AG20443 (cell line): ENCODE data around the gene MLLT1.
A peak's percentile ranks its signal among the peaks of the same experiment; 100 is the strongest.

Source experiments
- DNase-seq: peaks from one replicate; pipeline ENCODE4 v3.0.0; 2012; ENCODE audit warnings: low spot score, mixed read lengths

MLLT1 gene

GRCh38 chr19:6210721-6211600, 68.8 kb downstream of the MLLT1 start:
- DNase-seq, result no peak

DNA sequence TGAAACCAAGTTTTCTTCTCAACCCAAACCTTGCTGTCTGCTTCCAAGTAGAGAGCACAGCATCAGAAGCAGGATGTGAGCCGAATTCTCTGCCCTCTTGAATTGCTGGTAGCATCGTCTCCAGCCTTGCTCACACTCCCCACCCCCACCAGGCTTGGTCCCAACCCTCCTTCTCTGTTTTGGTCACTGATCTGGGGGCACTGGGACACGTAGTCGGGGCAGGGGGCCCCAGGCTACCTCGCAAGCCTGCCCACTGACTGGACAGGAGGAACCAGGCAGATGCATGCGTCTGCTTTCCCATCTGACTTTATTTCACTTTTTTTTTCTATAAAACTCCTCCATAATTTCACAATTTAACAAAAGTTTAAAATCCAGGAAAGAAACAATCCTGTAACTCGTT, 69.7 kb downstream of the MLLT1 start:
- no peak for DNase-seq

DNA sequence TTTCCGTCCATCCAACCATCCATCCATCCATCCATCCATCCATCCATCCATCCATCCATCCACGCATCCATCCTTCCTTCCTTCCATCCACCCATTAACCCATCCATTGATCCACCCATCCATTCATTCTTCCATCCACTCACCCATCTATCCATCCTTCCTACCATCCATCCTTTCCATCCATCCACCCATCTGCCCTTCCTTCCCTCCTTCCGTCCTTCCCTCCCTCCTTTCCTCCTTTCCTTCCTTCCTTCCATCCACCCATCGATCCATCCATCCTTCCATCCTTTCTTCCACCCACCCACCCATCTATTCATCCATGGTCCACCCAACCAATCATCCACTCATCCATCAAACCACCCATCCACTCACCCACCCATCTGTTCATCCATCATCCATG, 70.1 kb downstream of the MLLT1 start:
- no peak for DNase-seq

- DNase-seq, result no peak
Measured at GRCh38 chr19:6209233-6209632, 70.5 kb downstream of the MLLT1 start.

- no peak for DNase-seq
Measured at GRCh38 chr19:6204866-6205723, 74.7 kb downstream of the MLLT1 start.

DNA sequence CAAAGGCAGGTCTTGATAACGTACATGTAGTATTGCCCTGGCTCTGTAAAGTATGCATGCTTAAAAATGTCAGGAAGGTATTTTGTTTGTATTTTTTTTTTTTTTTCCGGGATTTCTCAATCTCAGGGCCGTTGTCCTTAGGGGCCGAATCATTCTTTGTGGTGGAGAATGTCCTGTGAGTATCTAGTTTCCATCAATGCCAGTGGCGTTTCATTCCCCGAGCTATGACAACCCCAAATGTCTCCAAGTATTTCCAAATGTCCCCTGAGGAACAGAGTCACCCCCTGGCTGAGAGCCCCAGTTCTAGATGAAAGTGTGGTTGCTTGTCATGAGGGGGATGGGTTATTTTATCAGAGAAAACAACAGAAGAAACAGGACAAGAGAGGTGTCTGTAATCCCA, 75.6 kb downstream of the MLLT1 start:
- DNase-seq, result peak; percentile 55

DNA sequence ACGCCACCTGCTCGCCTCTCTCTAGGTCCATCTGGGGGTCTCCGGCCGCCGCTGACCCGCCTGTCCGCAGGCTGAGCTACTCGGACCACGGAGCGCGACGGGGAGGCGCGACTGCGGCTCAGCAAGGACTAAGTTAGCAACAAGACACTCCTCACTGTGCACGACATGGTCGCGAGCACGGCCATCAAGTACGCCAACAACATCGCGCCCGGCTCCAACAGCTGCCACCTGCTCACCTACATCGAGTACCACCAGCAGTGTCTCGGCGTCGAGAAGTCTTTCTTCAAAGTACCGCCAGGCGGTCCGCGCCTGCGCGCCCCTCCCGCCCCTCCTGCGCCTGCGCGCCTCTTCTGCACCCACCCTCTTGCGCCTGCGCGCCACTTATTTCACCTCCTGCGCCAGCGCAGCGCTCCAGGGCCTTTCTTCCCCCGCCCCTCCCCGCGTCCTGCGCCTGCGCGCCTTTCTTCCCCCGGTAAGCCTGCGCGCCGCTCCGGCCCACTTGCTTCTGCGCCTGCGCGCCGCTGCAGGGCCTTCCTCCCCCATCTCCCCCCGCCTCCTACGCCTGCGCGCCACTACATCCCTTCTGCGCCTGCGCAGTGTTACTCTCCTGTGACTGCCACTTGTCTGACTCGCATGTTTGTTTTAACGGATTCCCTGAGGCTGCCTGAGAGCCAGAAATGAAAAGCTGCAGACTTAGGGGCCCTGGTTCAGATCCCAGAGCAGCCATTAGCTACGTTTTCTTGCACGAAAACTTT, 80.4 kb downstream of the MLLT1 start:
- DNase-seq, result peak; percentile 100

DNA sequence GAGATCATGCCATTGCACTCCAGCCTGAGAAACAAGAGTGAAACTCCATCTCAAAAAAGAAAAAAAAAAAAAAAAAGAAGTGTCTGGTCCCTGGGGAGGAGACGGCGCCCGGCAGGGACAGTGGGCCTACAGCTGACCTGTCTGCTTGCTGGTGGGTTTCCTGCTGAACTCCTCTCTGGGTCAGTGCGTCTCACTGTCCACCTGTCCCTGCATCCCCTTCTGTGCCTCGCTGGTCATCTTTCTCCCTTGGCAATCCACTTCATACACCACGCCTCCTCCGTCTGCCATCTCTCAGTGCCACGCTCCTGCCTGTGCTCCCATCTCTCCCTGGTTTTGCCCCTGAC, 80.9 kb downstream of the MLLT1 start:
- peak; percentile 12 for DNase-seq

GRCh38 chr19:6196361-6196760, 83.4 kb downstream of the MLLT1 start:
- DNase-seq, result no peak

- no peak for DNase-seq
Measured at GRCh38 chr19:6188811-6189210, 91.0 kb downstream of the MLLT1 start.

GRCh38 chr19:6187374-6187773, 92.4 kb downstream of the MLLT1 start:
- DNase-seq, result no peak

- no peak for DNase-seq
Measured at GRCh38 chr19:6185835-6186834, 93.6 kb downstream of the MLLT1 start.

DNA sequence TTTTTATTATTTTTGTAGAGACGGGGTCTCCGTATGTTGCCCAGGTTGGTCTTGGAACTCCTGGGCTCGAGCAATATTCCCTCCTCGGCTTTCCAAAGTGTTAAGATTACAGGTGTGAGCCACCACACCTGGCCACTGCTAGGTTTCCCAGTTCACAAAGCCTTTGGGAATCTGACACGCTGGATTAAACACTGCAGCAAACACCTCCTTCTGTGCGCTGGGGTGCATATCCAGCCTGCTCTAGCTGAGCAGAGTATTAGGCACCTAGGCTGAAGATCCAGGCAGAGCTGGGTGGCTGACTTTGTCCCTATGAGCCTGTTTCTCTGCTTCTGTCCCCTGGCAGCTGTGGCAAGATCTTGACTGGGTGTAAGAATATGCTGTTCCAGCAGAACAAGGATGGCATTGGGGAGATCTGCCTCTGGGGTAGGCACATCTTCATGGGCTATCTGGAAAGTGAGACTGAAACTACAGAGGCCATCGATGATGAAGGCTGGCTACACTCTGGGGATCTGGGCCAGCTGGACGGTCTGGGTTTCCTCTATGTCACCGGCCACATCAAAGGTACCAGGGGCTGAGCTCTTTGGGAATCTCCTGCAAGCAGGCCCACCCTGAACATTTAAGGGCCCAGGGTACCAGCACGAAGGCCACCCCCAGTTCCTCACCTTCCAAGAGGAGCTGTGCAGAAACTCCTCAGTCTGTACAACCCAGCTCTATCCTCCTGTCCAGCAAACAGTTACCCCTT, 94.5 kb downstream of the MLLT1 start:
- DNase-seq, result no peak

GRCh38 chr19:6181119-6181518, 98.7 kb downstream of the MLLT1 start:
- DNase-seq, result no peak

DNA sequence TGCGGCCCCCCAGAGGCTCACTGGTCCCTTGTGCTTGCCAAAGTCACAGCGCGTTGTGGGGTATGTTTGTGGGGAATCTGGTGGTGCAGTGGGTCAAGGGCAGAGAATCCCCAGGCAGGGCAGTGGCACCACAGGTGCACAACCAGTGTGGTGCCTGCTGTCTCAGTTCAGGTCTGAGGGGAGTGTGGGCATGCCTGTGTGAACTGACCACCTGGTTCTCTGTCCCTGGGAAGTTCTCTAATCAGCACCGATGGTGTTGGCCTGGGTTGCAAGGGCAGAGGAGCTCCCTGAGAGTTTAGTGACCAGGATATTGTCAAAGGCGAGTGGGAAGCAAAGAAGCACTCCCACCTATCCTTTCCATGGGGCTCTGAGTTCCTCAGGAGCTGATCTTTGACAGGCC, 106.6 kb downstream of the MLLT1 start:
- DNase-seq, result no peak

DNA sequence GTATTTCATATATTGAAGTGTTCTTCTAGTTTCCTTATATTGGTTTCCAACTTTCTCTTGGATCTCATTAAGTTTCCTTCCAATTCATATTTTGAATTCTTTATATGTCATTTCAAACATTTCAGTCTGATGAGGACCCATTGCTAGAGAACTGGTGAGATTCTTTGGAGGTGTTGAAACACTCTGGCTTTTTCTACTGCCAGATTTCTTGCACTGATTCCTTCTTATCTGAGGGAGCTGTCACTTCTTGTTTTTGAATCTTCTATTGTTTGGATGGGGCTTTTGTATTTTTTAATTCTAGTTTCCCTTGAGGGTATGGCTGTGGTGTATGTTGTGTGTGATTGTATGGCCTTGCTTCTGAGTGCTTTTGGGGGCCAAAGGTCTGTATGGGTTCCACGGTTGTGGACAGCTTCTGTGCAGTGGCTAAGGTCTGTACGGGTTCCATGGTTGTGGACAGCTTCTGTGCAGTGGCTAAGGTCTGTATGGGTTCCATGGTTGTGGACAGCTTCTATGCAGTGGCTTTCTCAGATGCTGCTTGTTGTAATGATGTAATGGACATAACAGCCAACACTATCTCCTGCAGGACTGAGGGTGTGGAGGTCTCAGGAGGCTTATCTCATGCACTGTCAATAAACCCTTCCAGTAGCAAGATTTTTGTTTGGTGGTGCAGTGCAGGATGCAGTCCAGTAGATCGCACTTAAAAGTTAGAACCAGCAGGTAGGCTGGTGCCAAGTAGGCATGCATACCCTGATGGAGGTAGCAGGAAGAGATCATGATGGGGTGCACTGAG, 107.5 kb downstream of the MLLT1 start:
- DNase-seq, result no peak

GRCh38 chr19:6167115-6167514, 112.7 kb downstream of the MLLT1 start:
- no peak for DNase-seq

DNA sequence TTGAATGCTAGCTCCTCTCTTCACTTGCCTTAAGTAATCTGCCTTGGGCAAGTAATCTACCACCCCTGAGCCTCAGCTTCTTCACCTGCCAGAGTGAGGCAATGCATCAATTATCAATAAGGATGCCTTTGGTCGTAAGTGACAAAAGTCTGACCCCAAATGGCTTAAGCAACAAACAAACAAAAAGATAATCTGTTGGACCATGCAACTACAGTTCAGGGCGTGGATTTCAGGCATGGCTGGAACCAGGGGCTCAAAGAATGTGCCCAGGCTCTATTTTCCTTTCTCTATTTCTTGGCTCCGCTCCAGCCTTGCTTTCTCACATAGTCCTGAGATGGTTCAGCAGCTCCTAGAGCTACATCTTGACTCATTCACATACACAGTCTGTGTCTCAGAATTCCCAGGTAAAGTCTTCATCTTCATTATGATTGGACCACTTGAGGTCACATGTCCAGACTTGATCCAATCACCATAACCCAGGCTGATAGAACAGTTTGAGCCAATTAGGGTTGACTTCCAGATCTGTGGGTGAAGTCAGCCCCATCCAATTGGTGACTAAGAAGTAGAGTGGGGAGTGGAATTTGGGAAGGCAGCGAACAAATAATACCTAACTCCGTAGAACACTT, 114.8 kb downstream of the MLLT1 start:
- DNase-seq, result no peak

- DNase-seq, result no peak
Measured at GRCh38 chr19:6161271-6161850, 118.4 kb downstream of the MLLT1 start.
